K562 (cell line): Measurements from ENCODE around the gene DYNLT2. TPM values are rescaled to one million over a fixed set of nuclear protein-coding genes. Genes with fewer than 3 reads are reported as not detected.

Source experiments
- CHD7 ChIP-seq: fragments of 200-600 bp; sonication (generic); IDR thresholded peaks from one replicate; pipeline ENCODE4 v1.6.1; 2012; ENCODE audit warnings: mild to moderate bottlenecking, low read depth, low read length, inconsistent platforms
- E2F4 ChIP-seq: sonication (generic); formaldehyde crosslinking; IDR thresholded peaks from 2 replicates; pipeline ENCODE4 v1.8.0; 2022; ENCODE audit warnings: mild to moderate bottlenecking, low read depth, missing genetic modification reagents
- FOXO4 ChIP-seq: fragments of 450-650 bp; formaldehyde crosslinking; IDR thresholded peaks from 2 replicates; pipeline ENCODE4 v1.4.0; 2020; ENCODE audit warnings: mild to moderate bottlenecking, moderate library complexity
- GABPA ChIP-seq: fragments of 200-800 bp; sonication (Bioruptor generic); conservative IDR thresholded peaks from 2 replicates; pipeline ENCODE4 v1.6.1; 2016; ENCODE audit warnings: low read depth, missing genetic modification characterization, missing compliant biosample characterization
- HES1 ChIP-seq: fragments of 450-650 bp; IDR thresholded peaks from 2 replicates; pipeline ENCODE4 v1.6.1; 2016; ENCODE audit warnings: low read depth, mild to moderate bottlenecking, moderate library complexity
- HEY1 ChIP-seq: fragments of 250-450 bp; sonication (Bioruptor Pico); IDR thresholded peaks from 2 replicates; pipeline ENCODE4 v1.5.0; 2020; ENCODE audit warnings: mild to moderate bottlenecking, moderate library complexity, borderline replicate concordance
- MTF1 ChIP-seq: fragments of 250-450 bp; sonication (Bioruptor Pico); IDR thresholded peaks from 2 replicates; pipeline ENCODE4 v1.9.0; 2021; ENCODE audit warnings: moderate library complexity, mild to moderate bottlenecking, inconsistent platforms, borderline replicate concordance
- SP1 ChIP-seq: sonication (generic); formaldehyde crosslinking; IDR thresholded peaks from 2 replicates; pipeline ENCODE4 v1.8.1; 2022; ENCODE audit warnings: mild to moderate bottlenecking, missing genetic modification reagents
- TBP ChIP-seq: optimal IDR thresholded peaks from 2 replicates; pipeline ENCODE3; 2011; ENCODE audit warnings: low read depth, low read length, improper control_type of control experiment
- ZNF212 ChIP-seq: fragments of 450-650 bp; formaldehyde crosslinking; IDR thresholded peaks from 2 replicates; pipeline ENCODE4 v1.4.0; 2020; ENCODE audit warnings: mild to moderate bottlenecking
- polyA plus RNA-seq, 8 experiments: library from polyadenylated mRNA; depleted of rRNA in 4 of 8; stranded (reverse) in 5 of 8; unstranded in 3 of 8; fragments of >200 nt; fragmentation: Nextera tagmentation in 2 of 8; fragmentation: Illumina TruSeq in 1 of 8; extraction: Ambion mirVana in 2 of 8; extraction: Trizol in 1 of 8; gene quantifications; 2 replicates each; pipeline versions ENCODE4 v1.2.1 to v1.2.3, GENCODE V29; 2011 to 2014; ENCODE audit warnings: inconsistent platforms in 1 of 8, missing spikeins in 1 of 8
- total RNA-seq, 7 experiments: library from RNA; depleted of rRNA in 6 of 7; stranded (reverse); fragments of >200 nt in 6 of 7; fragmentation: Illumina TruSeq in 2 of 7; extraction: Trizol in 2 of 7; gene quantifications; 2 replicates each; pipeline versions ENCODE4 v1.2.1 to v1.2.3, GENCODE V29; 2011 to 2021; ENCODE audit warnings: low replicate concordance in 1 of 7

The DYNLT2 gene
- total and polyA plus RNA-seq, 9 of the 15 experiments (the other 6 are each of a cell fraction or from before 2014, with no cell fraction given) = 2.0 to 12.8 (median 6.3) TPM

GRCh38 chr6:169701954-169702839 lies 49.2 kb downstream of the DYNLT2 start, which contains the start of the genes C6orf120 and WDR27 (continued):
- TF ChIP-seq FOXO4 = no peak
- TF ChIP-seq SP1 (CRISPR knock-in tag) = peak; percentile 88; the same call in 1 of the 2 replicates
- TF ChIP-seq ZNF212 (CRISPR knock-in tag) = 0 out of 2 replicates have a peak, but pooled peaks have one; percentile 31
- no peak for TF ChIP-seq HES1
- no peak for TF ChIP-seq E2F4
- peak; percentile 98 for TF ChIP-seq GABPA
- no peak for TF ChIP-seq CHD7
- no peak for TF ChIP-seq MTF1
- peak; percentile 93 for TF ChIP-seq TBP
- TF ChIP-seq HEY1 = no peak
